ENCODE measurements around the gene TAF4.
"Not testable (repeated sequence)": the region's sequence is repeated elsewhere in the genome, so short reads cannot be mapped to it uniquely, and the experiment has no call there.

TAF4 gene

DNA sequence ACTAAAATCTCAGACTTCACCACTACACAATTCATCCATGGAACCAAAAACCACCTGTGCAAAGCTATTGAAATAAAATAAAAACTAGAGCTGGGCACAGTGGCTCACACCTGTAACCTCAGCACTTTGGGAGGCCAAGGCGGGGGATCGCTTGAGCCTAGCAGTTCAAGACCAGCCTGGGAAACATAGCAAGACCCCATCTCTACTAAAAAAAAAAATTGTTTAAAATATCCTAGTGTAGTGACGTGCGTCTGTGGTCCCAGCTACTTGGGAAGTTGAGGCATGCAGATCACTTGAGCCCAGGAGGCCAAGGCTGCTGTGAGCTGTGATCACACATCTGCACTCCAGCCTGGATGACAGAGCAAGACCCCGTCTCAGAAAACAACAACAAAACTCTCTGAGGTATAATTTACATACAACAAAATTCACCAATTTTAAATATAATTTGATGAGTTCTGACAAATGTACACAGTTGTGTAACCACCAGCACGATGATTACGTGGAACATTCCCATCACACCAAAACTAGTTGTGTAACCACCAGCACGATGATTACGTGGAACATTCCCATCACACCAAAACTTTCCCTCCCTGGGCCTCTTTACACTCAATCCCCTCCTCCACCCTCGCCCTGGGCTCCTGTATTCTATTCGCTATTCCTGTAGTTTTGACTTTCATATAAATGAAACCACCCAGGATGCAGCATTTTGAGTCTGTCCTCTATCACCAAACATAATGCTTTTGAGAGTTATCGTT is 107.5 kb downstream of the TAF4 start:
- DNase-seq: no peak

DNA sequence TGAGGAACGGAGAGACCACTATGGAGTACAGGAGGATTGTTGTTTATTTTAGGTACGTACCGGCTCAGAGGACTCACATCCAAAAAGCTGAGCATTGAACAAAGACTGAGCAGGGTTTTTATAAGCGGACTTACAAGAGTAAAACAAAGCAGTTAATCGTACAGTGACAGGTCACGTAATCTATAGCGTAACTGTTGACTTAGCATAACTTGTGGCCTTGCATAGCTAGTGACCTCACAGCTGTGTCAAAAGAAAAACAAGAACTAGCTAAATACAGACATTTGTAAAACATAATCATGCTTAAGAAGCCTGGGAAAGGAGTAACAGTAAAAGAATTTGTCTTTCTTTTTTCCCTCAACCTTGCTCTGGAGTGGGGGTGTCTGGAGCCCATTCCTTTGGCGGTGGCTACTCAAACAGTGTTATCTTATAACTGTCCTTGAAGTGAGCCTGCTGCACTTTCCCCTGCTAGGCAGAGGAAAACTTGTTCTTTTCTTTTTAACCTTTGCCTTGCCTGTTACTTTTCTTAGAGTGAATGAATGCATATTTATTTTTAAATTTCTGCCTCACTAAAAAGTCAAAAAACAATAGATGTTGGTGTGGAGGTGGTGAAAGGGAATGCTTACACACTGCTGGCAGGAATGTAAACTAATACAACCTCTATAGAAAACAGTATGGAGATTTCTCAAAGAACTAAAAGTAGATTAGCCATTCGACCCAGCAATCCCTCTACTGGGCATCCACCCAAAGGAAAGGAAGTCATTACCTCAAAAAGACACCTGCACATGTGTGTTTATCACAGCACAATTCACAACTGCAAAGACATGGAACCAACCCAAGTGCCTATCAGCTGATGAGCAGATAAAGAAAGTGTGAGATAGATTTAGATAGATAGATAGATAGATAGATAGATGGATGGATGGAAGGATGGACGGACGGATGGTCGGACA is 109.0 kb downstream of the TAF4 start:
- DNase-seq: no peak

DNA sequence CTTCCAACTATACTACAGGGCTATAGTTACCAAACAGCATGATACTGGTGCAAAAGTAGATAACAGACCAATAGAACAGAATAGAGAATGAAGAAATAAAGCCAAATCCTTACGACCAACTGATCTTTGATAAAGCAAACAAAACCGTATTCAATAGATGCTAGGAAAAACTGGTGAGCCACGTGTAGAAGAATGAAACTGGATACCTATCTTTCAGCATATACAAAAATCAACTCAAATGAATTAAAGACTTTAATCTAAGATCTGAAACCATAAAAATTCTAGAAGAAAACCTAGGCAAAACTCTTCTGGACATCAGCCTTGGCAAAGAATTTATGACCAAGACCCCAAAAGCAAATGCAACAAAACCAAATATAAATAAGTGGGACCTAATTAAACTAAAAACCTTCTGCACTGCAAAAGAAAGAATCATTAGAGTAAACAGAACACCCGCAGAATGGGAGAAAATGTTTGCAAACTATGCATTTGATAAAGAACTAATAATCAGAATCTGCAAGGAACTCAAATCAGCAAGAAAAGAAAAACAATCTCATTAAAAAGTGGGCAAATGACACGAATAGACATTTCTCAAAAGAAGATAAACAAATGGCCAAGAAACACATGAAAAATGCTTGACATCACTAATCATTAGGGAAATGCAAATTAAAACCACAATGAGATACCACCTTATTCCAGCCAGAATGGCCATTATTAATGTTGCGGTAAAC is 109.8 kb downstream of the TAF4 start:
- no peak for DNase-seq

DNA sequence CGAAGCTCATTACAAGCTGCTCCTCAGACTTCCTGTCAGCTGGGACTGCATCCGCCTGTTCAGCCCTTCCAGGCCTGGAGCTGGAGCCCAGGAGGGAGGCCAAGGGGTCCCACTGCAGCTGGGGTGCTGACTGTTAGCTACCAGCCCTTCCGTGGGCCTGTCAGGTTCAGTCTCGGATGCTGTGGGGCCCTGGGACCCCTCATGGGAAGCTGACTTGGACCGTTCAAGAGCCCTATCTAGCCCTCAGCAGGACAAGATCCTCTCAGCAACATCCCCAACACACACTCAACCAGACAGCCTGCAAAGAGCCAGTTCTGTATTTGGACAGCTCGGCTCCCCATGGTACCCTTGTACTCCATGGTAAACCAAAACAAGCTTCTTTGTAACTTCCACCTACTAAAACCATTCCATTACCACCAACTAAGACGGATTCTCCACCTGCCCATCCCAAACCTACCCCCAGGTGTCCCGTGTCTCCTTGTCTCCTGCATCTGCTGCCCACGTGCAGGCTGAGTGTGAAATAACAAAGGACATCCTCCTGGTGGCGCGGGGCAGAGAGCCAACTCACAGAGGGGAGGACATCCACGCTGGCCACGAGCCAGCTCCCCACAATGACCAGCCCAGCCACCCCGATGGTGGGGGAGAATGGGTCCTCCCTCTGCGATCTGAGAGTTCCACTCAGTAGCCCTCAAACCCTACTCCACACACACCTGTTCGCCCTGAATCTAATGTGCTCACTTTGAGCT is 111.2 kb downstream of the TAF4 start:
- DNase-seq: no peak

DNA sequence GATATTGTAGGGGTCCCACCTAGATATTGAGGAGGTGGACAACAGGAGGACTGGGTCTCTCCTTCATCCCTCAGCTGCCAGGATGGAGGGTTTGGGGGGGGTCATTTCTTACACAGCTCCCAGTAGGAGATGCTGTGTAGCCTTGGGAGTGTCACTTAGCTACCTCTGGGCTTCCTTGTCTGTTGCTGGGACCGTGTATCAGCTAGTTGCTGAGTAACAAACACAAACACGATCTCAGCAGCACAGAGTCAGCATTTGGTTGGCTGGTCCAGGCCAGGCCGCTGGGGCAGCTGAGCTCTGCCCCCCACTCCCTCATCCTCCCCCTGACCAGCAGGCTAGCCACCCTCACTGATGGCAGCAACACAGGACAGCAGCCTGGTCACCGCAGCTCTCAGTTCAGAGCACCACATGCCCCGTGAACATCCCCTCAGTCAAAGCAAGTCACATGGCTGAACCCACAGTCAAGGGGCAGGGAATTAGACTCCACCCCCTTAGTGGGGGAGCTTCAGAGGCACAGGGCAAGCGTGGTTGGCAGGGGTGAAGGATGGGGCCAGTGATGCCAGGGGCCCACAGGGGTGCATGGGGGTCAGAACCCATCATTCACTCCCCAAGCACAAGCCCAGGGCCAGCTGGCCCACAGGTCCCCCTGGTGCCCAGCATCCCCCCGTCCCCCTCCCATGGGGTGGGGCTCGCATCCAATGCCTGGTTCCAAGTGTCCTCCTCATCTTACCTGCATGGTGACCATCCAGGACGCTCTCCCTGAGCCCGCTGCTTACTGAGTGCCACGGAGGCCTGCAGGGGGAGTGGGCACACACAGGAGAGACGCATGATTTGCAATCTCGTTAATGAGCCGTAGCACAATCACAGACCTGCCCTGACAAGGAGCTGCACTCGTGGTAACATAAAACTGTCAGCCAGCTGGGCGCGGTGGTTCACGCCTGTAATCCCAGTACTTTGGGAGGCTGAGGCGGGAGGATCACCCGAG is 112.4 kb downstream of the TAF4 start:
- DNase-seq: no peak

DNA sequence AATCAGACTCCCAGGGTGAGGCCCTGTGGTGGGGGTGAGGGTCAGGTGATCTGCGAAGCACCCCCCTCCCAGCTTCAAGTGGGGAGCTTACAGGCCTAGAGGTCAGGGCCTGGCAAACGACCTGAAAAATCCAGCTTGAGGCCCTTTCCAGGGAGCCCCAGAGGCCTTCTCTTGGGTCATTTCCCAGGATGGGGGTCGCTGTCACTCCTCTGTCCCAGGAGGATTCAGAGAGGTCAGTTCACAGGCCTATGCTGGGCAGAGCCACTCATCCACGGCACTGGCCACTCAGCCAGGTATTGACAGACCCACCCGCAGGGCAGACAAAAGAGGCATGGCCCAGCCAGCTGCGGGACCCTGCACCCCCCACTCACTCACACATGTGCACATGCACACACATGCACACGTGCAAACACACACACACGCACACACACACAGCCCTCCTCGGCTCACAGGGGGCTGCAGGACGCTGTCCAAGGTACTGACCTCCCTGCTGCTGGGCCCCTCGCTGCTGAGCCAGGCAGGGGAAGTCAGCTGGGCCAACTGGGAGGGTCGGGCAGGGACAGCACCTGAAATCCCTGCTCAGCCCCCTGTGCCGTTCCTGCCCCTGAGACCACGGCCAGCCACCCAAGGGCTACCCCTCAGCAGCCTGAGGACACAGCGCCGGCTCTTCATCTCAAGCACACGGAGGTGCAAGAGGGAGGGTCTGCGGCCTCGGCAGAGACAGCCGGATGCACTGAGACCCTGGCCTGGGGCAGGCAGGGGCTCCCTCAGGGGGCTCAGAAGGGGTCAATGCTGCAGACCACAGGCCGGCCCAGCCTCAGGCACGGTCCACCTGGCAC is 113.8 kb downstream of the TAF4 start:
- DNase-seq: no peak

DNA sequence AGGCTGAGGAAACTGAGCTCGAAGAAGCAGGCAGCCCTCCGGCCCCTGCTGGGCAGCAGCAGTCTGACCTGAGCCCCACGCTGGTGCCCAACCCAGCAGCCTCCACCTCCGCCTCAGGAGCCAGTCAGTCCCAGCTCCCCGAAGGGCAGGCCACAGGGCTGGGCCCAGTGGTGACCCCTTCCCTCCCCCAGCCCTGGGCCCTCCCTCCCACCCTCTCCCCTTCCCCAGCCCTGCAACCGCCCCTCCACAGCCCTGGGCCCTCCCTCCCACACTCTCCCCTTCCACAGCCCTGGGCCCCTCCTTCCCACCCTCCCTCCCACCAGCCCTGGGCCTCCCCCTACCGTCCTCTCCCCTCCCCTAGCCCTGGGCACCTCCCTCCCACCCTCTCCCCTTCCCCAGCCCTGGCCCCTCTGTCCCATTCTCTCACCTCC is 115.0 kb downstream of the TAF4 start:
- no peak for DNase-seq

DNA sequence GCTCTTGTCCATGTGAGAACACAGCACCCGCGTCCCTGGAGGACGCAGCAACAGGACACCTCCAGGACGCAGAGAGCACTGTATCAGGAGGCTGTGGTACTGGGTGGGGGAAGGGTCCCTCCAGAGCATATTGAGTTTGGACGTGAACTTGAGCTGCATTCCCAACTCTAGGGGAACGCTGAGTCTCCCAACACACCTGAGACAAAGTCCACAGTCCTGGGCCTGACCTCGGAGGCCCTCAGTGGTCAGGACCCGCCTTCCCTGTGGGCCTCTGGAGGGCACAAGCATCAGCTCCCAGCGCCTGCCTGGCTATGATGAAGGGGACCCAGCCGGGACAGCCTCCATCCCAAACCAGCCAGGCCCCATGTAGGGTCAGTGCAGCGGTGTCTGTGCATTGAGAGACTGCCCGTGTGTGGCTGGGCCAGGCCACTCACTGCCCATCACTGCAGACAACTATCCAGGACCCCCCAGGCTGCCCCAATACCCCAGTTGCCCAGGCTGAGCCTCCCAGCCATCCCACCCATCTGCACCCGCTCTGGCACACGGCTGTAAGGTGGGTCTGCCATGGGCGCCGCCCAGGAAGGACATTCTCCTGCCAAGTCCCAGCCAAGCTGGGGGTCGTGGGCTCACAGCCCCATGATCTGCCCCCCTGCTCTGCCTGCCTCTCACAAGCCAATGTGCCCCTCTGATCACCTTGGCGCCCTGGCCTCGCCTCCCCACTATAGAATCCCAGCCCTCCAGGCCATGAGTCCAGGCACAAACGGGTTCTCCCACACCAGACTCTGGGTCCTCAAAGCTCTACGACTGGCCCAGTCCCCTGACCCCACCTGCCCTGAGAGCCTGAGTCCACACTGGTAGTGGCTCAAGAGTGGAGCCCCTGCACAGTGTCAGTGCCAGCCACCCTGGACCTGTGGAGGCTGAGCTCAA is 115.7 kb downstream of the TAF4 start:
- DNase-seq: no peak

DNA sequence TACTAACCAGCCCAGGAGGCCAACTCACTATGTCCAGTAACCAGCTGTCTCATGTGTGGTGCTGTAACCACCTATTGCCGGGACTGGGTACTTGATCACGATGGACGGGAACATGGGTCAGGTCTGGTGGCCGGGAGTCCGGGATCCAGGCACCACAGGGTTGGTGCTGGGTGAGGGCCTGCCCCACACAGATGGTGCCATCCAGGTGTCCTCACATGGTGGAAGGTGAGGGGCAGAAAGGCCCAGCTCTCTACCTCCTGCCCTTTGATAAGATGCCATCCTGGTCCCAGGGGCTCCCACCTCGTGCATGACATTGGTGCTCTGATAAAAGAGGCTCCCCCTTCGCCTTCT is 116.3 kb downstream of the TAF4 start:
- no peak for DNase-seq

DNA sequence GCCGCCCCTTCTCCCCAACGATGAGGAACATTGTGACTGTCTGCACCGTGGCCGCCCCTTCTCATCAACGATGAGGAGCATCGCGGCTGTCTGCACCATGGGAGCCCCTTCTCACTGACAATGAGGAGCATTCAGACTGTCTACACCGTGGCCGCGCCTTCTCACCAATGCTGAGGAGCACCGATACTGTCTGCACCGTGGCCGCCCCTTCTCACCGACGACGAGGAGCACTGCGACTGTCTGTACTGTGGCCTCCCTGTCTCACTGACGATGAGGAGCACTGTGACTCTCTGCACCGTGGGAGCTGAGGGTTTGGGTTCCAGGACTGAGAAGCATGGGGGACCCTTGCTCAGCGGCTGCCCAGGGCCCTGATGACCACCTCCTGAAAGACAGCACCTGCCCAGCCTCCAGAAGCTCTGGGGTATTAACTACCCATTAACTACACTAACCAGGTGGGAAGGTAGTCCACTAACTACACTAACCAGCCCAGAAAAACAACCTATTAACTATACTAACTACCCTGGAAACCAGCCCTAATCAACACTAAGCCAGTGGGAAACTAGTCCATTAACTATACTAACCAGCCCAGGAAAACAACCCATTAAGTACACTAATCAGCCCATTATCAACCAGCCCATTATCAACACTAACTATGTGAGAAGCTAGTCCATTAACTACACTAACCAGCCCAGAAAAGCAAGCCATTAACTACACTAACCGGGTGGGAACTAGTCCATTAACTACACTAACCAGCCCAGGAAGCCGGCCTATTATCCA is 116.9 kb downstream of the TAF4 start:
- DNase-seq: no peak

DNA sequence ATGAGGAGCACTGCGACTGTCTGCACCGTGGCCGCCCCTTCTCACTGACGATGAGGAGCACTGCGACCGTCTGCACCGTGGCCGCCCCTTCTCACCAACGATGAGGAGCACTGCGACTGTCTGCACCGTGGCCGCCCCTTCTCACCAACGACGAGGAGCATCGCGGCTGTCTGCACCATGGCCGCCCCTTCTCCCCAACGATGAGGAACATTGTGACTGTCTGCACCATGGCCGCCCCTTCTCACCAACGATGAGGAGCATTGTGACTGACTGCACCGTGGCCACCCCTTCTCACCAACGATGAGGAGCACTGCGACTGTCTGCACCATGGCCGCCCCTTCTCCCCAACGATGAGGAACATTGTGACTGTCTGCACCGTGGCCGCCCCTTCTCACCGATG is 117.6 kb downstream of the TAF4 start:
- DNase-seq: not testable (repeated sequence)

DNA sequence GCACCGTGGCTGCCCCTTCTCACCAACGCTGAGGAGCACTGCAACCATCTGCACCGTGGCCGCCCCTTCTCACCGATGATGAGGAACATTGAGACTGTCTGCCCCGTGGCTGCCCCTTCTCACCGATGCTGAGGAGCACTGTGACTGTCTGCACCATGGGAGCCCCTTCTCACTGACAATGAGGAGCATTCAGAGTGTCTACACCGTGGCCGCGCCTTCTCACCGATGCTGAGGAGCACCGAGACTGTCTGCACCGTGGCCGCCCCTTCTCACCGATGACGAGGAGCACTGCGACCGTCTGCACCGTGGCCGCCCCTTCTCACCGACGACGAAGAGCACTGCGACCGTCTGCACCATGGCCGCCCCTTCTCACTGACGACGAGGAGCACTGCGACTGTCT is 120.2 kb downstream of the TAF4 start:
- not testable (repeated sequence) for DNase-seq

DNA sequence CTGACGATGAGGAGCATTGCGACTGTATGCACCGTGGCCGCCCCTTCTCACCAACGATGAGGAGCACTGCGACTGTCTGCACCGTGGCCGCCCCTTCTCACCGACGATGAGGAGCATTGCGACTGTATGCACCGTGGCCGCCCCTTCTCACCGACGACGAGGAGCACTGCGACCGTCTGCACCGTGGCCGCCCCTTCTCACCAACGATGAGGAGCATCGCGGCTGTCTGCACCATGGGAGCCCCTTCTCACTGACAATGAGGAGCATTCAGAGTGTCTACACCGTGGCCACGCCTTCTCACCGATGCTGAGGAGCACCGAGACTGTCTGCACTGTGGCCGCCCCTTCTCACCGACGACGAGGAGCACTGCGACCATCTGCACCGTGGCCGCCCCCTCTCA is 120.7 kb downstream of the TAF4 start:
- not testable (repeated sequence) for DNase-seq

DNA sequence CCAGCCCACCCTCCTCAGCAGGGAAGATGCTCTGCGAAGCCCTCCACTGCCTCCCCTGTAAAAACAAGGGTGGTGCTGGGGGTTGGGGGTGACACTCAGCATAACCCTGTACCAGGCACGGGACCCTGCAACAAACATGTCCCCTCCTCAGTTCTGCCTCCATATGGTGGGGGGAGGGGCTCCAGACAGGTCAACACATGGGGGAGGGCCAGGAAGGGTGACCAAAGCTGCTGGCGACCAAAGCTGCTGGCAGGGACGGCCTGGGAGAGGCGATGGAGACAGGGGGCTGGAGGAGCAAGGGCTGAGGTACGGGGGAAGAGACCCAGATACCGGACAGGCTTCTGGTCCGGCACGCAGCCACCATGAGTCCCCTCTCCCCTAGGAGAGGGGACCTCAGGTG is 123.2 kb downstream of the TAF4 start:
- no peak for DNase-seq

DNA sequence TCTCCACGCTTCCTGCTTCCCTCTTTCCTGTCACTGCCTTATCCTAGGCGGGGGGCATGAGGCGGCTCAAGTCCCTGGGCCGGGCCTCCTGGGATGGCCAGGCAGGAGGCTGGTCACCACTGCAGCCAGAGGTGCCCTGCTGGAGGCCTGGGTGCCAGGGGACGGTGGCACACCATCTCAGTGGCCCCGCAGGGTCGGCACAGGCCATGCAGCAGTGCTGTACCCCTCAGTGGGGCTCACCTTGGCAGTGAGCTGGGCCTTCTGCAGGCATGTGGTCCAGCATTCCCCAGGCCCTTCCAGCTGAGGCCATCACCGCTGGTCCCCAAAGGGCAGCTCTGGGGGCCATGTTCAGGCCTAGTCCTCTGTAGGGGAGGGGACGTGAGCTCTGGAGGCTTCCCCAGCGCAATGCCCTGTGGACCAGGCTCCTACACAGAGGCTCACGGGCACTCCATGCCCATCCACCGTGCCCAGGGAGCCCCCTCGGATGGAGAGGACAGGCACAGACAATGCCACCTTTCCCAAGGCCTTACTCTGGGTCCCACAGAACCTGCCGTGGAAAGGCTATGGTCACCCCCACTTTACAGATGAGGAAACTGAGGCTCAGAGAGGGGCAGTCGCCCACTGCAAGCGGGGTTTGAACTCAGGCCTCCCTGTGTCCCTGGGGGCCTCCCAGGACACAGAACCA is 123.8 kb downstream of the TAF4 start:
- no peak for DNase-seq

DNA sequence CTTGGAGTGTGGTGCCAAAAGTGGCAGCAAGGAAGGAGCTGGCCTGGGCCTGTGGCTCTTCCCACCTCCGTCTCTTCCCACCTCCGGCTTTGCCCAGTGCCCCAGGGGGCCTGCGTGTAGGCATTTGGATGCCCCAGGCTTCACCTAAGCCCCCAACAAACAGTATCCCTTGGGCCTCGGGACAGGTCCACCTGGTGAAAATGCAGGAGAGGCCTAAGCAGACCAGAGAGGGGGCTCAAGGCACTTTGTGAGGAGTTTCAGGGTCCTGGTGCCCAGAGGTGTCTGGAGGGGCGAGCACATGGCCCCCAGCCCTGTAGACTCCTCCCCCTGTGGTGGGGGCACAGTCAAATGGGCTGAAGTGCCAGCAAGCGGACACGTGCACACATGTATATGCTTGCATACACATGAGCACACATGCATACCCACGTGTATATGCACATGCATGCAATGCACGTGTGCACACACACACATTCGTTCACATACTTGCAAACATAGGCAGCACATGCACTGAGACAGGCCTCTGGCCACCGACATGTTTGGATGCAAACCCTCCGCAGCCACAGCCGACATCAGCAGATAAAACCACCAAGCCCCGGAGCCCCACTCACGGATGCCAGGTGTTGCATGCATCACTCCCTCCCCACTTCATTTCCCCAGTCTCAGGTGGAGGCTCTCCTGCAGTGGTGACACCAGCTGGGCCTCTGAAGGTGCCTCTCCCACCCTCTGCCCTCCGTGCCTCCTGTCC is 124.5 kb downstream of the TAF4 start:
- DNase-seq: no peak

DNA sequence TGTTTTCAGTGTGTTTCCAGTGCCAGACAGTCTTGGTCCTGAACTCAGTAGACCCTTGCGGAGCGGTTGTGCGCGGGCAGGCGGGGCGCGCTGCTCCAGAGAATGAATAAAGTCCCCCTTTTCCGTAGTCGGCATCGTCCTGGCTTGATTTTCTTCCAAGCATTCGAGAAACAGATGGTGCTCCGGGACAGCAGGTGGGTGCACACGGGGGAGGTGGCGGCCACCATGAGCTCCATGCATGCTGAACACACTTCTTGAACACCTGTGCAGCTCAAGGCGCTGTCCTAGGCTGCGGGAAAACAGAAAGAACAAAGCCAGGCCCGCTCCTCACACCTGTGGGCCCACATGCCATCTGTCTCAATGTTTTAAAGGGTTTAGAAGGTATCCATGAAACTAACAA is 125.2 kb downstream of the TAF4 start:
- DNase-seq: no peak

Data from T1000 (cell line).